Measurements from ENCODE around the gene TMEM8B. TPM values are rescaled to one million over a fixed set of nuclear protein-coding genes. Genes with fewer than 3 reads are reported as not detected.

The TMEM8B gene
- polyA plus RNA-seq, 1 donor (not counting 4 experiments of a cell fraction or from before 2014, with no cell fraction given), result 1.3 TPM

DNA sequence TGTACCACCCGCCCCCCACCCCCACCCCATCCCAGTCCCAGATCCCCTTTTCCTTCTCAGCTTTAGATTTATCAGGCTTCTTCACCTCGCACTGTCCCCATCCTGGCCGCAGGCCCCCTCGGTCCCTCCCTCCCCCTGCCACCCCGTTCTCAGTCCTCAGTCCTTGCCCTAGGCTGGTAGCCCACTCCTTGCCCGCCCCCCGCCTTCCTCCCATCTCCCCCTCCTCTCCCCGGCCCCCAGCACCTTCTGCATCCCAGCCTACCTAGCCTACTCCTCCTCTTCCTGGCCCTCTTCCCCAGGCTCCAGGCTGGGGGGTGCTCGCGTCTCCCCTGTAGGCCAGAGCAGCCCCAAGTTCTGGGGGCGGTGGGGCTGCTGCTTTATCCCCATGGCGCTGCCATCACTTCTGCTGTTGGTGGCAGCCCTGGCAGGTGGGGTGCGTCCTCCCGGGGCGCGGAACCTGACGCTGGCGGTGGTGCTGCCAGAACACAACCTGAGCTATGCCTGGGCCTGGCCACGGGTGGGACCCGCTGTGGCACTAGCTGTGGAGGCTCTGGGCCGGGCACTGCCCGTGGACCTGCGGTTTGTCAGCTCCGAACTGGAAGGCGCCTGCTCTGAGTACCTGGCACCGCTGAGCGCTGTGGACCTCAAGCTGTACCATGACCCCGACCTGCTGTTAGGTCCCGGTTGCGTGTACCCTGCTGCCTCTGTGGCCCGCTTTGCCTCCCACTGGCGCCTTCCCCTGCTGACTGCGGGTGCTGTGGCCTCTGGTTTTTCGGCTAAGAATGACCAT, 36.8 kb upstream of the TMEM8B start:
- no peak overlapping the region for H3K27ac ChIP-seq (ENCODE audit: control insufficient read depth, insufficient read depth, low read length)

GRCh38 chr9:35792826-35793225, 36.2 kb upstream of the TMEM8B start:
- Histone ChIP-seq H3K27ac (ENCODE audit: control insufficient read depth, insufficient read depth, low read length) (no peak overlapping the region), H3K9ac (ENCODE audit: control insufficient read depth, extremely low read depth, insufficient read depth, low read length) (no peak overlapping the region), H3K4me3 (ENCODE audit: control insufficient read depth in 2 of 3, extremely low read depth in 1 of 3, insufficient read depth in 2 of 3, low read depth in 1 of 3, low read length in 3 of 3) (no peak overlapping the region), H3K4me2 (ENCODE audit: control insufficient read depth, extremely low read depth, insufficient read depth, low read depth, low read length) (no peak overlapping the region), H3K27me3 (ENCODE audit: control insufficient read depth, extremely low read depth, insufficient read depth, low read length) (no peaks in the 10 kb centered on the region), H3K9me3 (ENCODE audit: control insufficient read depth, low read depth, low read length) (no peaks in the 10 kb centered on the region), H3K36me3 (ENCODE audit: control insufficient read depth in 2 of 2, extremely low read depth in 1 of 2, insufficient read depth in 2 of 2, low read length in 2 of 2) (no peaks in the 10 kb centered on the region), H3K4me1 (ENCODE audit: control insufficient read depth, extremely low read depth, insufficient read depth, low read length) (peaks cover 9% of the 10 kb centered on the region), H3K9me1 (ENCODE audit: control insufficient read depth, extremely low read depth, insufficient read depth, low read length) (no peaks in the 10 kb centered on the region), H2AFZ (ENCODE audit: control insufficient read depth, low read length) (no peak overlapping the region), H4K20me1 (ENCODE audit: control insufficient read depth, extremely low read depth, insufficient read depth, low read length) (no peaks in the 10 kb centered on the region), H3K79me2 (ENCODE audit: control insufficient read depth, insufficient read depth, low read length) (no peaks in the 10 kb centered on the region)
- TF ChIP-seq EZH2 (IDR thresholded peaks at IDR 0.05; ENCODE audit: low read length) (no peak), CTCF (optimal IDR thresholded peaks at IDR 0.05 in 1 of 3, IDR thresholded peaks at IDR 0.05 in 1 of 3, conservative IDR thresholded peaks at IDR 0.05 in 1 of 3; ENCODE audit: extremely low read depth in 1 of 3, insufficient read depth in 2 of 3, low read length in 3 of 3) (no peak)
- no peak for FAIRE-seq
- no peak for DNase-seq (ENCODE audit: low read depth, low spot score)
- dilution Hi-C loops (cut with MboI; ENCODE audit: extremely low pct_ligation_motif_present, low sequenced_read_pairs), result no loop called here

More for the DNA sequence above, 36.8 kb upstream of the TMEM8B start:
- H3K36me3 ChIP-seq (ENCODE audit: control insufficient read depth in 2 of 2, extremely low read depth in 1 of 2, insufficient read depth in 2 of 2, low read length in 2 of 2), result no peaks in the 10 kb centered on the region
- H3K79me2 ChIP-seq (ENCODE audit: control insufficient read depth, insufficient read depth, low read length), result no peaks in the 10 kb centered on the region
- H3K9me3 ChIP-seq (ENCODE audit: control insufficient read depth, low read depth, low read length), result no peaks in the 10 kb centered on the region
- no peaks in the 10 kb centered on the region for H3K27me3 ChIP-seq (ENCODE audit: control insufficient read depth, extremely low read depth, insufficient read depth, low read length)
- H3K4me1 ChIP-seq (ENCODE audit: control insufficient read depth, extremely low read depth, insufficient read depth, low read length), result peaks cover 9% of the 10 kb centered on the region
- no peak overlapping the region for H3K4me3 ChIP-seq (ENCODE audit: control insufficient read depth in 2 of 3, extremely low read depth in 1 of 3, insufficient read depth in 2 of 3, low read depth in 1 of 3, low read length in 3 of 3)
- no peaks in the 10 kb centered on the region for H3K9me1 ChIP-seq (ENCODE audit: control insufficient read depth, extremely low read depth, insufficient read depth, low read length)
- dilution Hi-C loops (cut with MboI; ENCODE audit: extremely low pct_ligation_motif_present, low sequenced_read_pairs), result no loop called here
- TF ChIP-seq EZH2 (IDR thresholded peaks at IDR 0.05; ENCODE audit: low read length) (no peak), CTCF (optimal IDR thresholded peaks at IDR 0.05 in 1 of 3, IDR thresholded peaks at IDR 0.05 in 1 of 3, conservative IDR thresholded peaks at IDR 0.05 in 1 of 3; ENCODE audit: extremely low read depth in 1 of 3, insufficient read depth in 2 of 3, low read length in 3 of 3) (no peak)
- H2AFZ ChIP-seq (ENCODE audit: control insufficient read depth, low read length), result no peak overlapping the region
- no peaks in the 10 kb centered on the region for H4K20me1 ChIP-seq (ENCODE audit: control insufficient read depth, extremely low read depth, insufficient read depth, low read length)
- H3K9ac ChIP-seq (ENCODE audit: control insufficient read depth, extremely low read depth, insufficient read depth, low read length), result no peak overlapping the region
- no peak for DNase-seq (ENCODE audit: low read depth, low spot score)
- no peak for FAIRE-seq
- no peak overlapping the region for H3K4me2 ChIP-seq (ENCODE audit: control insufficient read depth, extremely low read depth, insufficient read depth, low read depth, low read length)
